Heart left ventricle (tissue), 16 donors: ENCODE data around the gene CDH23. TPM values are rescaled to one million over a fixed set of nuclear protein-coding genes. Genes with fewer than 3 reads are reported as not detected.

Experiments
- ATAC-seq, 4 donors: fragments of 200-7000 bp; cut with Tn5 transposase; one replicate each; pipeline ENCODE4 v1.9.1; 2020 to 2022; ENCODE audit warnings: moderate library complexity in 4 of 4, mild to moderate bottlenecking in 3 of 4, moderate number of reproducible peaks in 1 of 4
- DNase-seq, 5 donors: peaks; one replicate each; pipeline ENCODE4 v3.0.0-alpha.2; 2020
- H3K27ac ChIP-seq, 12 donors: fragments of 200-600 bp; sonication (generic) in 4 of 12; one replicate each; pipeline versions ENCODE4 v1.5.0 to v1.8.0; 2016 to 2022; ENCODE audit warnings: mild to moderate bottlenecking in 2 of 12
- H3K27me3 ChIP-seq, 9 donors: fragments of 200-600 bp; sonication (generic) in 2 of 9; one replicate each; pipeline versions ENCODE4 v1.5.1 to v1.8.0; 2016 to 2022; ENCODE audit warnings: mild to moderate bottlenecking in 3 of 9
- H3K36me3 ChIP-seq, 9 donors: fragments of 200-600 bp; sonication (generic) in 2 of 9; one replicate each; pipeline versions ENCODE4 v1.5.0 to v1.8.0; 2018 to 2022; ENCODE audit warnings: mild to moderate bottlenecking in 2 of 9
- H3K4me1 ChIP-seq, 12 donors: fragments of 200-600 bp; sonication (generic) in 4 of 12; one replicate each; pipeline versions ENCODE4 v1.5.0 to v1.8.0; 2016 to 2022; ENCODE audit warnings: mild to moderate bottlenecking in 3 of 12
- H3K4me3 ChIP-seq, 12 donors: fragments of 200-600 bp; sonication (generic) in 4 of 12; one replicate each; pipeline versions ENCODE4 v1.5.0 to v1.8.0; 2017 to 2022; ENCODE audit warnings: mild to moderate bottlenecking in 9 of 12, moderate library complexity in 4 of 12
- H3K9me3 ChIP-seq, 12 donors: fragments of 200-600 bp; sonication (generic) in 4 of 12; one replicate each; pipeline versions ENCODE4 v1.5.0 to v1.8.0; 2016 to 2022; ENCODE audit warnings: mild to moderate bottlenecking in 1 of 12
- POLR2A ChIP-seq, 2 donors: fragments of 450-650 bp; IDR thresholded peaks; one replicate each; pipeline ENCODE4 v1.6.1; 2017; ENCODE audit warnings: antibody characterized with exemption in 2 of 2, mild to moderate bottlenecking in 2 of 2, moderate library complexity in 2 of 2
- WGBS, 4 donors: extraction: QIAGEN DNeasy Blood & Tissue Kit in 2 of 4; methylation state at CpG; one replicate each; pipeline versions ENCODE4 v1.1.5 to v1.1.7; 2013 to 2018; 5-methylcytosine and 5-hydroxymethylcytosine counted together
- intact Hi-C, 10 donors: fragments of 100-400 bp; cut with DNase I; formaldehyde crosslinking; loops; one replicate each; pipeline versions ENCODE4 v1.11.1 to v1.14.2; 2022
- polyA plus RNA-seq, 2 donors: library from polyadenylated mRNA; stranded (reverse); fragments of 200-250 nt; gene quantifications; one replicate each; pipeline ENCODE4 v1.2.3, GENCODE V29; 2013
- total RNA-seq, 9 donors: library from RNA; depleted of rRNA in 2 of 9; stranded (reverse); fragments of >200 nt in 2 of 9; fragmentation: NEBNext Ultra II Directional in 3 of 9; extraction: Animal tissue kit (Norgen Biotek cat#: 25700) in 3 of 9; gene quantifications; one replicate each; pipeline versions ENCODE4 v1.1.0 to v1.2.4, GENCODE V29; 2016 to 2023
- TF ChIP-seq, protein P1 (sequence below), 12 donors: fragments of 200-600 bp; sonication (generic) in 4 of 12; IDR thresholded peaks; one replicate each; pipeline versions ENCODE4 v1.5.0 to v1.8.0; 2018 to 2022; ENCODE audit warnings: antibody characterized with exemption in 12 of 12, mild to moderate bottlenecking in 5 of 12
- donor health status: ischemic (EF 13 %, LVEDD 7.1; RV severe dilation, severe dysfunction).
- donor health status: healthy with polysubstance abuse.
- donor health status: DM: no; HTN: yes; CAD: no.
- donor health status: DM: no; HTN: no; CAD: no.
- donor health status: ischemic (EF 25% LVEDD 6.9; RV normal size, moderate dysfunction).
- donor health status: ischemic (EF 25% LVEDD 5.7; RV mildly dilated, moderate dysfunction).
- donor health status: healthy.
- donor health status: DM: yes; HTN: yes; CAD: no.
- donor health status: ischemic (EF 35%, LVEDD 5.7; RV mildly dilated, moderate dysfunction).
- donor health status: nonischemic (EF 11% LVEDD 7.7; RV severe dilation, severe dysfunction).
- donor health status: DM: yes; HTN: yes; CAD: no.
- donor health status: PGD.
- donor health status: ischemic (EF 29% LVEDD 5.4; RV normal size, mild dysfunction).
- donor health status: nonischemic (EF 23%, LVEDD 6.1; RV moderate dilation, normal function).

CDH23 gene
- total and polyA plus RNA-seq, 11 donors = 1.2 to 8.6 (median 3.9) TPM

DNA sequence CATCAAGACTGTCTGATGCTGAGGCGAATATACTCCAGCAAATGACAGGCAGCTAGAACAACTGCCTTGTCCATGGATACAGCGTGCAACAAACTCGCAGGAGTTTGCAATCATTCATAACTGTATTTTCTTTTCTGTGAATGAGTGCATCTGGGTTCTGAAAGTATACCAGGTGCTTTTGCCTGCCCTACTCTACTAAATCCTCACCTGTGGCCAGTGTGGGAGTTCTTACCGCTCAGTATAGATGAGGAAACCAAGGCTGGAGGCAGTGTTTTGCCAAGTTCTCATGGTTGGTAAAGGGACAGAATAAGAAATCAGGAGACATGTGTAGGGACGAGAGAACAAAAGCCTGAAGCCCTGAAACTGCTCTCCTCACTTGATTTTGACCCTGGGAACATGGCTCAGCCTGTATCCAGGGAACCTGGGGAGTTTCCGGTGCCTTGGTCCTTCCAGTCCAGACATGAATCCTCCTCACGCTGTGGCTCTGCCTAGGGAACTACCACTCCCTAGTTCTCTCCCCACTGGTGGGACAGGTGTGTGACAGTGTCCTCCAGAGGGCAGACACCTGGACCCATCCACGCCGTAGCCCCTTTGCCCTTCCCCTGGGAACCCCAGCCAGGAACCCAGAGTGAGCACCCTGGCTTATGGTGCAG, 142.0 kb downstream of the CDH23 start:
- intact Hi-C loops = no loop called here
- TF ChIP-seq POLR2A (IDR thresholded peaks at IDR 0.05) = no peak

DNA sequence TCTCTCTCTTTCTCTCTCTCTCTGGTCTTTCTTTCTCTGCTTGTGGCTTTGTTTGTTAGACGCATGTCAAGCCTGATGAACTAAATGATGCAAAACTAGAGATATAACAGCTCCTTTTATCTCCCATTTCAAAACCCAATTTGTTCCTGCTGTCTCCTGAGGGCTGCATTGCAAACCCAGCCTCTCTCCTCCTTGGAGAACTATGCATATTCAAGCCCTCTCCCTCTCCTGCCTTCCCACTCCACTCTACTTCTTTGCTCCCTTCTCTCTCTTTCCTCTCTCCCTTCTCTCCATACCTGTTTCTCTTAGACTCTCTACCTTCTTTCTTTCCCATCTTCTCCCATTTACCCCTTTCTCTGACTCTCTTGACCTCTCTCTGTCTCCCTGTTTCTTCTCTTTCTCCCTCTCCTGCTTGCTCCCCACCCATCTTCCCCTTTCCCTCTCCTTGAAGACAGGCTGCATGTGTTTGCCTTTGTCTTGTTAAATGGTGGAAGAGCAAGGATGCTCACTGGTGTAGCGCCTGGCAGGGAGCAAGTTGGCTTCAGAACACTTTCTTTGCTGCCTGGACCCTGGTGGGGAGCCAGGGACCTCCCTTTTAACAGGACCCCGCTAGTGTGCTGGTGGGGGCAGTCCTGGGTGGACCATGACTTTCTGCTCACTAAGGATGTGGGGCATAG, 142.9 kb downstream of the CDH23 start:
- Histone ChIP-seq H3K27me3 (no peaks in the 10 kb centered on the region), H3K27ac (no peak overlapping the region)

More for the DNA sequence above, 142.0 kb downstream of the CDH23 start:
- Histone ChIP-seq H3K9me3 (no peaks in the 10 kb centered on the region), H3K27ac (no peak overlapping the region), H3K36me3 (no peaks in the 10 kb centered on the region), H3K27me3 (no peaks in the 10 kb centered on the region), H3K4me3 (no peak overlapping the region), H3K4me1 (peaks cover 0 to 11% (median 1%) of the 10 kb centered on the region in 12 donors)
- DNase-seq (no peak), ATAC-seq (no peak)
- WGBS, 4 donors = 88 to 93% (median 91%) methylated on average over 9 of the region's 9 CpGs

DNA sequence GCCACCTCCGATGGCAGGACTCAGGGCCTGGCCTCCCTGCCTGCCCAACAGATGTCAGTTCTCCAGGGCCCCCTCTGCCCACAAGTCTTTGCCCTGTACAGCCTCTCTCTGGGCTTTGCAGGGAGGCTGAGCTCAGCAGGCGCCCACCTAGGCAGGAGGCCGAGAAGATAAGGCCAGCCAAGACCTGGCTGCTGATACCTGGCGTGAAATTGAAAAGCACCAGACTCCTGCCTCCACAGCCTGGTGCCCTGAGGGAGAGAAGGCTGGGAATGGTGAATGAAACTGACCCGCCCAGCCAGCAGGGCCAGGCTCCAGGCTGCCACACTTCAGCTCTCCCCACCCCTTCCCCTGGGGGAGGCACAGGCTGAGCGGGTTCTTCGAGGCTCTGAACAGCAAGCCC, 145.8 kb downstream of the CDH23 start:
- H3K27ac ChIP-seq = no peak overlapping the region
- H3K4me1 ChIP-seq = peaks cover 0 to 15% (median 5%) of the 10 kb centered on the region in 12 donors
- intact Hi-C loops = no loop called here
- WGBS, 4 donors = 88 to 91% (median 90%) methylated on average over 4 to 7 of the region's 7 CpGs
- H3K36me3 ChIP-seq = no peaks in the 10 kb centered on the region
- no peak for TF ChIP-seq POLR2A (IDR thresholded peaks at IDR 0.05)
- TF ChIP-seq, protein P1, sequence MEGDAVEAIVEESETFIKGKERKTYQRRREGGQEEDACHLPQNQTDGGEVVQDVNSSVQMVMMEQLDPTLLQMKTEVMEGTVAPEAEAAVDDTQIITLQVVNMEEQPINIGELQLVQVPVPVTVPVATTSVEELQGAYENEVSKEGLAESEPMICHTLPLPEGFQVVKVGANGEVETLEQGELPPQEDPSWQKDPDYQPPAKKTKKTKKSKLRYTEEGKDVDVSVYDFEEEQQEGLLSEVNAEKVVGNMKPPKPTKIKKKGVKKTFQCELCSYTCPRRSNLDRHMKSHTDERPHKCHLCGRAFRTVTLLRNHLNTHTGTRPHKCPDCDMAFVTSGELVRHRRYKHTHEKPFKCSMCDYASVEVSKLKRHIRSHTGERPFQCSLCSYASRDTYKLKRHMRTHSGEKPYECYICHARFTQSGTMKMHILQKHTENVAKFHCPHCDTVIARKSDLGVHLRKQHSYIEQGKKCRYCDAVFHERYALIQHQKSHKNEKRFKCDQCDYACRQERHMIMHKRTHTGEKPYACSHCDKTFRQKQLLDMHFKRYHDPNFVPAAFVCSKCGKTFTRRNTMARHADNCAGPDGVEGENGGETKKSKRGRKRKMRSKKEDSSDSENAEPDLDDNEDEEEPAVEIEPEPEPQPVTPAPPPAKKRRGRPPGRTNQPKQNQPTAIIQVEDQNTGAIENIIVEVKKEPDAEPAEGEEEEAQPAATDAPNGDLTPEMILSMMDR (IDR thresholded peaks at IDR 0.05) = no peak
- H3K9me3 ChIP-seq = no peaks in the 10 kb centered on the region
- DNase-seq (no peak), ATAC-seq (no peak)
- no peaks in the 10 kb centered on the region for H3K27me3 ChIP-seq
- H3K4me3 ChIP-seq = no peak overlapping the region

More for the DNA sequence above, 142.9 kb downstream of the CDH23 start:
- Histone ChIP-seq H3K4me1 (peaks cover 0 to 9% (median 1%) of the 10 kb centered on the region in 12 donors), H3K36me3 (no peaks in the 10 kb centered on the region), H3K9me3 (no peaks in the 10 kb centered on the region), H3K4me3 (no peak overlapping the region)
- 90 to 92% (median 92%) methylated on average over 3 of the region's 3 CpGs for WGBS, 4 donors
- DNase-seq (no peak), ATAC-seq (no peak)
- TF ChIP-seq, protein P1 (IDR thresholded peaks at IDR 0.05) = no peak
- no peak for TF ChIP-seq POLR2A (IDR thresholded peaks at IDR 0.05)
- intact Hi-C loops = no loop called here

DNA sequence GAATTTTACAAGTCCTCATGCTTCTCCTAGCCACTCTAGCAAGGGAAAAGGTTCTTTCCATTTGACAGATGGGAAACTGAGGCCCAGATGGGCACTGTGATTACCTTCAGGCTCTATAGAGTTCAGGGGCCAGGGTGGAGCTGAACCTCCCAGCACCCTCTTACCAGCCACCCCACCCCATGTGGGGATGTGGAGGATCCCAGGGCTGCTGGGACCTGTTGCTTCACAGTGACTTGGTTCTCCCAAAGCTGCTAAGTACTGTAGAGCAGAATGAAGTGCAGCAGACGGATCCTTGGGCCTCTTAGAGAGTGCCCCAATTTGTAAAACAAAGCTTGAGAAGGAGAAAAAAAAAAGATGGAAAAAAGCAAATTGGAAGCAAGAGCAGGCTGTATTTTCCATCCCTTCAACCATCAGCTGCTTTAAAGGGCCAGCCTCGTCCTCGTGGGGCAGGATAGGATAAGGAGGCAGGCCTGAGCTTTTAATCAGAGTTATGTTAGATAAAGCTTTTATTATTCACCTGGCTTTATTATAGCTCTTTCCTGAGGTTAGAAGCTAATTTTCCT, 147.0 kb downstream of the CDH23 start:
- Histone ChIP-seq H3K36me3 (no peaks in the 10 kb centered on the region), H3K9me3 (no peaks in the 10 kb centered on the region), H3K27me3 (no peaks in the 10 kb centered on the region), H3K4me1 (peaks cover 0 to 26% (median 14%) of the 10 kb centered on the region in 12 donors), H3K4me3 (no peak overlapping the region), H3K27ac (no peak overlapping the region)
- TF ChIP-seq, protein P1 (IDR thresholded peaks at IDR 0.05) = no peak
- TF ChIP-seq POLR2A (IDR thresholded peaks at IDR 0.05) = no peak
- ATAC-seq (no peak), DNase-seq (no peak)
- 42 to 70% (median 58%) methylated on average over 3 of the region's 3 CpGs for whole genome bisulfite sequencing, 4 donors
- intact Hi-C loops = no loop called here
